CD4-positive, alpha-beta T cell treated with Interferon gamma for 1 hour (primary cell): Measurements from ENCODE around the gene CHRNE.

Experiments used
- DNase-seq: peaks from one replicate; pipeline ENCODE4 v3.0.0-alpha.2; 2020

CHRNE gene

GRCh38 chr17:4851084-4851483 lies 51.8 kb downstream of the CHRNE start:
- DNase-seq: no peak

DNA sequence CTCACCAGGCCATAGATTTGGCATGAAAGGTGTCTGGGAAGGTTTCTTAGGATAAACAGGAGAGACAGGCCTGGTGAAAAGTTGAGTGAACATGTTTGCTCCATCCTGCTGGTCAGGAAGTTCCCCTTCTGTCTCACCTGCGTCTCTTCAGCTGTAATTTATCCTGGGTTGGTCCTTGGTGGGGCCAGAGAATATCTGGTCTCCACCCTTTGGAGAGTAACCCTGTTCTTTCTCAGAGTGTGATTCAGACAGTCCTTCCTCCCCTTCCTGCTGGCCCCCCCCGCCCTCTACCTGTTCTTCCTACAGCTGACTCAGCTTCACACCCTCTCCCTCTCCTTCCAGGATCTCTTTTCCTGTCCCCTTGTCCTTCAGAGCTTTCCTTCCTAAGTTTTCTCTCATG lies 52.7 kb downstream of the CHRNE start:
- DNase-seq: no peak

DNA sequence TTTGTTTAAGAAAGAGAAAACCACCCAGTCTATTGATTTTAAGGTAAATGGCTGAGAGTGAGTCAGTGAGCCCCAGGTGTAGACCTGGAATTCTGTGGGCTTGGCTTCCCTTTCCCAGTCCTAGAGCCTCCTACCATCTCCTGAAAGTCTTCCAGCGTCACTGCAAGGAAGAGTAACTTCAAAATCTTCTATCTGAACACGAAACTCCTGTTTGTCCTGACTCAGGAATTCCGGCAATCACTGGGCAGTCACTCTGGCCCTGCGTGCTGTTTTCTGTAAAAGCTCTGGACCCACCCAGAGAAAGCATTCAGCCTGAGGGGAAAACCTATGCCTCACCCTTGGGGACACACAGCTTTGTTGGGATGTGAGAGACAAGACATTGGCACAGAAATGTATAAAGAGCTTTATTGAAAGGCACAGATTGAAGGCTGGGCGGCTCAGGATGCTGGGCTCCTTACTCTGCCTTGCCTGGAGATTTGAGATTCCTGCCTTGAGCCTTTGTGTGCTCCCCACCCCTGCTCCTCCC lies 53.8 kb downstream of the CHRNE start:
- no peak for DNase-seq
